Type B pancreatic cell (in vitro differentiated cells): Measurements from ENCODE around the gene SYT12. TPM values are rescaled to one million over a fixed set of nuclear protein-coding genes. Genes with fewer than 3 reads are reported as not detected.

Experiments used
- DNase-seq: peaks from one replicate; pipeline ENCODE4 v3.0.0; 2021; ENCODE audit warnings: mixed read lengths; ENCODE audit not compliant: unreplicated experiment; ENCODE audit errors: extremely low spot score
- H3K27ac Mint-ChIP-seq: 2 replicates; pipeline ENCODE4 v1.8.0; 2021; ENCODE audit warnings: mild to moderate bottlenecking, mixed read lengths
- H3K27me3 Mint-ChIP-seq: 2 replicates; pipeline ENCODE4 v1.8.0; 2021; ENCODE audit warnings: mixed read lengths
- H3K36me3 Mint-ChIP-seq: 2 replicates; pipeline ENCODE4 v1.8.0; 2021; ENCODE audit warnings: mixed read lengths
- H3K4me1 Mint-ChIP-seq: one replicate; pipeline ENCODE4 v1.8.0; 2021; ENCODE audit warnings: mixed read lengths; ENCODE audit not compliant: unreplicated experiment
- H3K4me3 Mint-ChIP-seq: 2 replicates; pipeline ENCODE4 v1.8.0; 2021; ENCODE audit warnings: mild to moderate bottlenecking, mixed read lengths
- H3K9me3 Mint-ChIP-seq: 2 replicates; pipeline ENCODE4 v1.8.0; 2021; ENCODE audit warnings: mixed read lengths
- CTCF ChIP-seq: fragments of 200-600 bp; sonication (generic); conservative IDR thresholded peaks from 2 replicates; pipeline ENCODE4 v1.5.0; 2021; ENCODE audit warnings: antibody characterized with exemption, mild to moderate bottlenecking
- total RNA-seq: library from RNA; stranded (reverse); gene quantifications from 2 replicates; pipeline ENCODE4 v1.2.1, GENCODE V29; 2021; ENCODE audit warnings: low replicate concordance

The SYT12 gene
- total RNA-seq, 1 donor from 2014 or later = 0.24 TPM

GRCh38 chr11:67054346-67054835, 31.5 kb downstream of the SYT12 start:
- H3K4me3 Mint-ChIP-seq = peak overlapping the region; percentile 84
- peak overlapping the region; percentile 100 for H3K27ac Mint-ChIP-seq
- DNase-seq = no peak
- no peaks in the 10 kb centered on the region for H3K27me3 Mint-ChIP-seq
- H3K4me1 Mint-ChIP-seq = peaks cover 19% of the 10 kb centered on the region
- H3K9me3 Mint-ChIP-seq = no peaks in the 10 kb centered on the region
- TF ChIP-seq CTCF = no peak
- no peaks in the 10 kb centered on the region for H3K36me3 Mint-ChIP-seq

GRCh38 chr11:67054836-67055523, 32.0 kb downstream of the SYT12 start:
- DNase-seq = peak; percentile 80
- Mint-ChIP-seq H3K36me3 (no peaks in the 10 kb centered on the region), H3K4me3 (peak overlapping the region; percentile 84), H3K27ac (peak overlapping the region; percentile 100), H3K4me1 (peaks cover 19% of the 10 kb centered on the region), H3K27me3 (no peaks in the 10 kb centered on the region), H3K9me3 (no peaks in the 10 kb centered on the region)
- no peak for TF ChIP-seq CTCF

- H3K4me3 Mint-ChIP-seq = peak overlapping the region; percentile 84
- peaks cover 19% of the 10 kb centered on the region for H3K4me1 Mint-ChIP-seq
- H3K36me3 Mint-ChIP-seq = peaks cover 1% of the 10 kb centered on the region
- H3K27ac Mint-ChIP-seq = peak overlapping the region; percentile 100
- TF ChIP-seq CTCF = no peak
- DNase-seq = no peak
- H3K27me3 Mint-ChIP-seq = no peaks in the 10 kb centered on the region
- no peaks in the 10 kb centered on the region for H3K9me3 Mint-ChIP-seq
Observed at GRCh38 chr11:67055812-67056211, 32.9 kb downstream of the SYT12 start.

GRCh38 chr11:67056267-67057204, 33.6 kb downstream of the SYT12 start, which contains the start of gene RHOD:
Gene RHOD (plus strand): TSS chr11:67056847. CDS start chr11:67056903, 56 bp downstream.
- TF ChIP-seq CTCF = no peak
- H3K27ac Mint-ChIP-seq = peak within 1 kb of the TSS; percentile 100
- no peaks in the 10 kb centered on the region for H3K9me3 Mint-ChIP-seq
- peaks cover 4% of the 10 kb centered on the region for H3K36me3 Mint-ChIP-seq
- peaks cover 19% of the 10 kb centered on the region for H3K4me1 Mint-ChIP-seq
- DNase-seq = no peak
- peak within 1 kb of the TSS; percentile 84 for H3K4me3 Mint-ChIP-seq
- no peaks in the 10 kb centered on the region for H3K27me3 Mint-ChIP-seq

GRCh38 chr11:67057205-67057672, 34.3 kb downstream of the SYT12 start:
- Mint-ChIP-seq H3K4me1 (peaks cover 19% of the 10 kb centered on the region), H3K9me3 (no peaks in the 10 kb centered on the region), H3K4me3 (peak overlapping the region; percentile 82), H3K27ac (peak overlapping the region; percentile 76), H3K36me3 (peaks cover 4% of the 10 kb centered on the region), H3K27me3 (no peaks in the 10 kb centered on the region)
- no peak for TF ChIP-seq CTCF
- DNase-seq = no peak
